GM13976 (cell line): ENCODE results near the gene CHAD.
A peak's percentile ranks its signal among the peaks of the same experiment; 100 is the strongest.

Experiments
- DNase-seq: peaks from one replicate; pipeline ENCODE4 v3.0.0; 2012; ENCODE audit warnings: low spot score
- in situ Hi-C: fragments of 300-500 bp; cut with MboI; formaldehyde crosslinking; loops from one replicate; pipeline ENCODE4 v1.12.0; 2022; ENCODE audit warnings: low sequenced_read_pairs, mixed read lengths, inconsistent platforms; ENCODE audit not compliant: unreplicated experiment
- TF ChIP-seq, protein P1 (sequence below): IDR thresholded peaks from 2 replicates; pipeline ENCODE4 v1.5.1; 2012; ENCODE audit warnings: borderline replicate concordance, mild to moderate bottlenecking; ENCODE audit not compliant: insufficient read depth; ENCODE audit errors: extremely low read depth, missing control alignments, control extremely low read depth

Gene CHAD, protein sequence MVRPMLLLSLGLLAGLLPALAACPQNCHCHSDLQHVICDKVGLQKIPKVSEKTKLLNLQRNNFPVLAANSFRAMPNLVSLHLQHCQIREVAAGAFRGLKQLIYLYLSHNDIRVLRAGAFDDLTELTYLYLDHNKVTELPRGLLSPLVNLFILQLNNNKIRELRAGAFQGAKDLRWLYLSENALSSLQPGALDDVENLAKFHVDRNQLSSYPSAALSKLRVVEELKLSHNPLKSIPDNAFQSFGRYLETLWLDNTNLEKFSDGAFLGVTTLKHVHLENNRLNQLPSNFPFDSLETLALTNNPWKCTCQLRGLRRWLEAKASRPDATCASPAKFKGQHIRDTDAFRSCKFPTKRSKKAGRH

DNA sequence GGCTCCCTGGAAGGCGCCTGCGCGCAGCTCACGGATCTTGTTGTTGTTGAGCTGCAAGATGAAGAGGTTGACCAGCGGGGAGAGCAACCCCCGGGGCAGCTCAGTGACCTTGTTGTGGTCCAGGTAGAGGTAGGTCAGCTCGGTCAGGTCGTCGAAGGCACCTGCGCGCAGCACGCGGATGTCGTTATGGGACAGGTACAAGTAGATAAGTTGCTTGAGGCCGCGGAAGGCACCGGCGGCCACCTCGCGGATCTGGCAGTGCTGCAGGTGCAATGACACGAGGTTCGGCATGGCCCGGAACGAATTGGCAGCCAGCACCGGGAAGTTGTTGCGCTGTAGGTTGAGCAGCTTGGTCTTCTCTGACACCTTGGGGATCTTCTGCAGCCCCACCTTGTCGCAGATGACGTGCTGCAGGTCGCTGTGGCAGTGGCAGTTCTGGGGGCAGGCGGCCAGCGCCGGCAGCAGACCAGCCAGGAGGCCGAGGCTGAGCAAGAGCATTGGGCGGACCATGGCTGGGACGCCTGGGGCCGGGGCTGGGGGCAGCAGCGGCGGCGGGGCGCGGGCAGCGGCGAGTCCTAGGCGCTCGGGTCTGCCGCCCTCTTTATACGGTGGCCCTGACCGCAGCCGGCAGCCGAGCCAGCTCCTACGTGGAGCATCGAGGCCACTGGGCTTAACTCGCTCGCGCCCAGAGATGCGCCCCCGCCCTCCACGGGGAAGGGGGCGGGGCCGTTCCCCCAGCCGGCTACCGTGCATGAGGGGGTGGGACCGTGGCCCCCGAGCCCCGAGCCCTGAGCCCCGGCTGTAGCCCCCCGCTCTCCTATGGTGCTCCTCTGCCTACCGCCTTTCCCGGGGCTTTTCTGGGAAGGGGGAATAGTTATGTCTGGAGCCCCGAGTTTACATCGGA lies at the start of gene CHAD:
Gene CHAD (minus strand): TSS at position 577 of the 904 bp plus-strand sequence. CDS start 67 bp downstream, at position 510.
- in situ Hi-C loops, result no loop called here
- peak; percentile 57 for DNase-seq
- TF ChIP-seq, protein P1, sequence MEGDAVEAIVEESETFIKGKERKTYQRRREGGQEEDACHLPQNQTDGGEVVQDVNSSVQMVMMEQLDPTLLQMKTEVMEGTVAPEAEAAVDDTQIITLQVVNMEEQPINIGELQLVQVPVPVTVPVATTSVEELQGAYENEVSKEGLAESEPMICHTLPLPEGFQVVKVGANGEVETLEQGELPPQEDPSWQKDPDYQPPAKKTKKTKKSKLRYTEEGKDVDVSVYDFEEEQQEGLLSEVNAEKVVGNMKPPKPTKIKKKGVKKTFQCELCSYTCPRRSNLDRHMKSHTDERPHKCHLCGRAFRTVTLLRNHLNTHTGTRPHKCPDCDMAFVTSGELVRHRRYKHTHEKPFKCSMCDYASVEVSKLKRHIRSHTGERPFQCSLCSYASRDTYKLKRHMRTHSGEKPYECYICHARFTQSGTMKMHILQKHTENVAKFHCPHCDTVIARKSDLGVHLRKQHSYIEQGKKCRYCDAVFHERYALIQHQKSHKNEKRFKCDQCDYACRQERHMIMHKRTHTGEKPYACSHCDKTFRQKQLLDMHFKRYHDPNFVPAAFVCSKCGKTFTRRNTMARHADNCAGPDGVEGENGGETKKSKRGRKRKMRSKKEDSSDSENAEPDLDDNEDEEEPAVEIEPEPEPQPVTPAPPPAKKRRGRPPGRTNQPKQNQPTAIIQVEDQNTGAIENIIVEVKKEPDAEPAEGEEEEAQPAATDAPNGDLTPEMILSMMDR, result no peak

DNA sequence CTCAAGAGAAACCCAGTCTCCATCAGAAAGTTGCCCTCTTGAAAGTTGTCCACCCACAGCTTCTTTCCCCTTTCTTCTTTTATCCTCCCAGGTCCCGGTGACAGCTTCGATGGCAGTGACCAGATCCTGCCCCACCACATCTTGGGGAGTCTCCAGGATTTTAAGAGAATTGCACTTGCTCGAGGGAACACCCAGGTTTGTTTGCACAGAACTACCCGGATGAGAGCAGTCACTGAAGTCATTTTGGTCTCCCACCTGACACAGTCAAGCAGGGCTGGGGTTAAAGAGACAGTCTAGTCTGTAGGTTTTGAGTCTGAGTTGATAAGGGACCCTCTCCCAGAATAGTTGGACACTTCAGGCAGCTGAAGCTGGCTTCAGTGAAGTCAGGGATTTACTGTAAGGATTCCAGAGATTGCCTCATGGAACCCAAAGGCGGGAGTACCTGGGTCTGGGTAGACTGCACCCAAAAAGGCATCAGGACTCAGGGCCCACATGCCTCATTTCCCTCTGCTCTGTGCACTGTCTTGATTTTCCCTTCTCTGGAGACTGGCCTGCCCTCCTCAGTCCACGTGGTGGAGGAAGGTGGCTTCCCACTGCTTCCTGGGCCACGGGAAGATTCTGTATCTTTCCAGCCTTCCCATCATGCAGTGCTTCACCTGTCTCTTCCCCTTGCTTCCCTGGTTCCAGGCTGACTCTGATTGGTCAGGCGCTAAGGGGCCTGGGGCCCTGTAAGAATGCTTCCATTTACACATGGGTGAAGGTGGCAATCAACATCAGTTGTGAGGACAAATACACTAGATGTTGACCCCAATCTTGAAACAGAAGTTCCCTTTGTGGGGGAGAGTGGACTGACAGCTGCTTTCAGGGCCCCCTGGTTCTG lies 49.1 kb upstream of the CHAD start:
- no peak for DNase-seq
- TF ChIP-seq, protein P1, result no peak
- in situ Hi-C loops, result no loop called here

DNA sequence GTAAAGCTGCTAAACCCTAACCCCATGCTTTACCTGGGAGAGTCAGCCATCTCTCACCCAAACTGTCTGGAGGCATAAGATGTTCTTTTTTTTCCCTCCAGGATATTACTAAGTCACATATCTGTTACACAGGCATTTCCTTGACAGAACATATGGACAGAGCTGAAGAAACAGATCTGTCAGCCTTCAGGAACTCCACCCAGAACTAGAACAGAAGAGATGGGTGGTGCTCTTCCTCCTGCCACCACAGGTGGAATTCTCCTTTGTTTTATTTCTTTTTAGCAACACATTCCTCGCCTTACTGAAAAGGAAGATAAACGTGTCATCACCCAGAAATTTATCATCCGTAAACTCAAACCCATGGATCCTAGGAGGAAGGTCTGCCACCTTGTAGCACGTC lies 48.3 kb upstream of the CHAD start:
- TF ChIP-seq, protein P1, result no peak
- in situ Hi-C loops, result no loop called here

DNA sequence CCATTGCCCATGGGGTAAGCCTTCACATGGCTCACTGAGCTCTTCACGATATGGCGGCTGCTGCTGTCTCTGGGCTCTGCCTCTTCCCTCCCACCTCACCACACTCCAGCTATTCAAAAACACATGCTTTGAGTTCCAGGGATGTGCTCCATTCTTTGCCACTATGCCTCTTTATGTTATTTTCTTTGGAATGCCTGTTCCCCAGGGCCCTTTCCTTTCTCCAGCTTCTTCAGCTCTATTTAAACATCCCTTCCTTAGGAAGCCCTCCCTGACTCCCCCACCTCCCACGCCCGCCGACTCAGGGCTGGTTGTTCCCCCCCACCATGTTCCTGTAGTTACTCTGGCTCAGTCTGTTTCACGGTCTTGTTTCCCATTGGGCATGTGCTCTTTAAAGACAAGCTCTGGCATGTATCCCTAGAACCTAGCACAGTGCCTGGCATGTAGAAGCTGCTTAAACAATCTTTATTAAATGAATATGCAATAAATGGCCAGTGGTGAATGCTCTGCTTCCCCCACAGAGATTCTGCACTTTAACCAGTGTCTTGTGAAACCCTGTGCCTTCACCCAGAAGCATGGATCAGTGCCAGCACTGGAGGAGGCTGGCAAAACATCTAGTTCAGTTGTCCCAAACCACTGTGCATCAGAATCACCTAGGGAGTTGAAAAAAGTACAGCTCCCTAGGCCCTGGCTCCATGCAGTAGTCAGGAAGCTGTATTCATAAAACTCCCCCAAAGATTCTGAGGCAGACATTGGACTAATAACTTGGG lies 46.4 kb upstream of the CHAD start:
- in situ Hi-C loops, result no loop called here
- TF ChIP-seq, protein P1, result no peak
- no peak for DNase-seq

More for the DNA sequence above, 48.3 kb upstream of the CHAD start:
- DNase-seq, result no peak

DNA sequence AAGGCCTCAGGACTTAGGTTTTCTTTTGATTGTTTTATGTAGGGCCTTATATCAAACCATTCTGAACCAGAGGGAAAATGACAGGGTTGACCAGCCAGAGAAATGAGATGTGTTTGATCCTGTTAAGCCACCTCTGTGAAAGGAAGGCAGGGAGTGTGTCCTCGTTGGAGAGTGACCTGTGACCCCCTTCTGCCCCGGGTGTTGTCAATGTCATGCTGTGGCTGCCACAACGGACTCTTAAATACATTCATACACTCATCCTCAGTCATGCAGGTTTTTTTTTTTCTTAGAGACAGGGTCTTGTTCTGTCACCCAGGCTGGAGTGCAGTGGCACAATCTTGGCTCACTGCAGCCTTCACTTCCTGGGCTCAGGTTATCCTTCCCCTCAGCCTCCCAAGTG lies 45.7 kb upstream of the CHAD start:
- in situ Hi-C loops, result no loop called here
- DNase-seq, result no peak
- TF ChIP-seq, protein P1, result no peak
